Naive thymus-derived CD4-positive, alpha-beta T cell (primary cell): ENCODE measurements around the gene RIMS3. TPM values are rescaled to one million over a fixed set of nuclear protein-coding genes. Genes with fewer than 3 reads are reported as not detected.
A peak's percentile ranks its signal among the peaks of the same experiment; 100 is the strongest.

Experiments
- ATAC-seq: fragments of 150-1000 bp; cut with Tn5 transposase; 2 replicates; pipeline ENCODE4 v1.10.0; 2021; ENCODE audit warnings: mild to moderate bottlenecking, moderate library complexity
- CTCF ChIA-PET: fragments of 350-600 bp; sonication (Branson Sonifier 250); formaldehyde crosslinking; loops from one replicate; lab custom pipeline; 2021; ENCODE audit warnings: antibody characterized with exemption; lab: Charles Lee
- POLR2A ChIA-PET: fragments of 350-600 bp; sonication (Branson Sonifier 250); formaldehyde crosslinking; loops from one replicate; lab custom pipeline; 2021; ENCODE audit warnings: antibody characterized with exemption, inconsistent platforms; lab: Charles Lee
- DNase-seq, 9 donors: peaks; one replicate each; pipeline versions ENCODE4 v3.0.0 to v3.0.0-alpha.2; 2020 to 2022; ENCODE audit warnings: mixed read lengths in 1 of 9
- H3K27ac ChIP-seq: one replicate; pipeline ENCODE4 v1.7.0; 2013; ENCODE audit warnings: mild to moderate bottlenecking, low read depth, low read length, moderate library complexity
- H3K27me3 ChIP-seq, 2 donors: one replicate each; pipeline ENCODE4 v1.7.0; 2013; ENCODE audit warnings: low read length in 2 of 2, mild to moderate bottlenecking in 2 of 2, moderate library complexity in 2 of 2; ENCODE audit not compliant: control insufficient read depth in 2 of 2, insufficient read depth in 2 of 2
- H3K36me3 ChIP-seq, 3 experiments: 1 replicate in 2 of 3; 2 replicates in 1 of 3; pipeline ENCODE4 v1.7.0; 2013; ENCODE audit warnings: low read length in 3 of 3, mild to moderate bottlenecking in 3 of 3, moderate library complexity in 1 of 3; ENCODE audit not compliant: insufficient read depth in 3 of 3, control insufficient read depth in 2 of 3
- H3K4me1 ChIP-seq, 2 donors: one replicate each; pipeline ENCODE4 v1.7.0; 2013; ENCODE audit warnings: low read length in 2 of 2, mild to moderate bottlenecking in 2 of 2, moderate library complexity in 1 of 2; ENCODE audit not compliant: control insufficient read depth in 2 of 2, insufficient read depth in 2 of 2
- H3K4me3 ChIP-seq: 2 replicates; pipeline ENCODE4 v1.7.0; 2013; ENCODE audit warnings: mild to moderate bottlenecking, low read length
- H3K9me3 ChIP-seq, 3 experiments: 1 replicate in 2 of 3; 2 replicates in 1 of 3; pipeline ENCODE4 v1.7.0; 2013; ENCODE audit warnings: low read length in 3 of 3; ENCODE audit not compliant: control insufficient read depth in 2 of 3
- H3K27ac Mint-ChIP-seq, 9 donors: one replicate each; pipeline ENCODE4 v1.8.0; 2020 to 2022; ENCODE audit warnings: mixed read lengths in 9 of 9, mild to moderate bottlenecking in 8 of 9, moderate library complexity in 5 of 9, inconsistent platforms in 2 of 9
- H3K27me3 Mint-ChIP-seq, 5 donors: one replicate each; pipeline ENCODE4 v1.8.0; 2021 to 2022; ENCODE audit warnings: mixed read lengths in 5 of 5, mild to moderate bottlenecking in 1 of 5
- H3K36me3 Mint-ChIP-seq, 5 donors: one replicate each; pipeline ENCODE4 v1.8.0; 2020 to 2022; ENCODE audit warnings: mixed read lengths in 5 of 5, mild to moderate bottlenecking in 3 of 5, inconsistent platforms in 1 of 5
- H3K4me1 Mint-ChIP-seq, 7 donors: one replicate each; pipeline ENCODE4 v1.8.0; 2020 to 2022; ENCODE audit warnings: mixed read lengths in 7 of 7, mild to moderate bottlenecking in 3 of 7, inconsistent platforms in 1 of 7
- H3K4me3 Mint-ChIP-seq, 10 donors: one replicate each; pipeline ENCODE4 v1.8.0; 2020 to 2022; ENCODE audit warnings: mild to moderate bottlenecking in 10 of 10, mixed read lengths in 10 of 10, moderate library complexity in 6 of 10, inconsistent platforms in 2 of 10
- H3K9me3 Mint-ChIP-seq, 11 donors: one replicate each; pipeline ENCODE4 v1.8.0; 2020 to 2022; ENCODE audit warnings: mixed read lengths in 11 of 11, mild to moderate bottlenecking in 4 of 11, inconsistent platforms in 1 of 11, moderate library complexity in 1 of 11
- intact Hi-C, 2 donors: fragments of 100-400 bp; cut with micrococcal nuclease; formaldehyde crosslinking; loops; one replicate each; pipeline ENCODE4 v1.15.1; 2023
- polyA plus RNA-seq, 2 donors: library from polyadenylated mRNA; unstranded; fragments of 300-500 nt; fragmentation: Illumina TruSeq; gene quantifications; one replicate each; pipeline ENCODE4 v1.2.3, GENCODE V29; 2021
- total RNA-seq, 6 experiments: library from RNA in 5 of 6; stranded (reverse) in 5 of 6; gene quantifications; 1 replicate in 5 of 6; 2 replicates in 1 of 6; pipeline ENCODE4 v1.2.3 and lab custom pipeline; 2021 to 2026

Gene RIMS3
- total and polyA plus RNA-seq, 7 experiments from 2014 or later = 1.1 to 4.3 (median 2.2) TPM

GRCh38 chr1:40689737-40690136, 24.3 kb upstream of the RIMS3 start:
- H3K4me3 ChIP-seq = no peak overlapping the region
- peaks cover 28 to 29% of the 10 kb centered on the region in 2 donors for H3K4me1 ChIP-seq
- H3K4me3 Mint-ChIP-seq = no peak overlapping the region
- peaks cover 24 to 55% (median 49%) of the 10 kb centered on the region in 7 donors for H3K4me1 Mint-ChIP-seq
- peak overlapping the region in 5 of 9 donors; percentile 68 to 97 (median 75) for H3K27ac Mint-ChIP-seq
- peaks cover 0 to 8% (median 2%) of the 10 kb centered on the region in 11 donors for H3K9me3 Mint-ChIP-seq
- CTCF ChIA-PET = interaction anchor here (0.6 to 2.9 kb wide), 2 partner anchors 20 to 60 kb away, joined by 4 to 17 read pairs; no protein-coding TSS in a partner anchor
- POLR2A ChIA-PET = interaction anchor here (0.6 to 5.9 kb wide), 4 partner anchors 11 to 215 kb away, joined by 3 to 123 read pairs (median 7); no protein-coding TSS in a partner anchor
- H3K27me3 Mint-ChIP-seq = no peaks in the 10 kb centered on the region
- no peak overlapping the region for H3K27ac ChIP-seq
- ATAC-seq (no peak), DNase-seq (no peak)
- H3K9me3 ChIP-seq = no peaks in the 10 kb centered on the region
- H3K27me3 ChIP-seq = no peaks in the 10 kb centered on the region
- H3K36me3 ChIP-seq = peaks cover 0 to 4% (median 0%) of the 10 kb centered on the region in 3 experiments
- intact Hi-C loops = loop anchor here (5.0 to 10.0 kb wide), 7 partner anchors 73 to 1115 kb away; partner anchors contain the start of genes ZNF684 (in 2 of the 2), CAP1 (in 1 of the 2), CITED4 (in 1 of the 2) and PABPC4 (in 1 of the 2)
- H3K36me3 Mint-ChIP-seq = peaks cover 6 to 28% (median 17%) of the 10 kb centered on the region in 5 donors

GRCh38 chr1:40687661-40688060, 22.2 kb upstream of the RIMS3 start:
- POLR2A ChIA-PET = interaction anchor here (0.6 to 1.1 kb wide), 3 partner anchors 22 to 38 kb away, joined by 3 read pairs; no protein-coding TSS in a partner anchor

GRCh38 chr1:40687059-40687458, 21.6 kb upstream of the RIMS3 start:
- POLR2A ChIA-PET = no interaction called here
- CTCF ChIA-PET = no interaction called here
- H3K4me3 Mint-ChIP-seq = no peak overlapping the region
- peaks cover 6 to 31% (median 17%) of the 10 kb centered on the region in 5 donors for H3K36me3 Mint-ChIP-seq
- no peaks in the 10 kb centered on the region for H3K9me3 ChIP-seq
- peaks cover 0 to 8% (median 2%) of the 10 kb centered on the region in 11 donors for H3K9me3 Mint-ChIP-seq
- no peak overlapping the region for H3K27ac ChIP-seq
- ATAC-seq (no peak), DNase-seq (no peak)
- H3K4me1 Mint-ChIP-seq = peaks cover 9 to 28% (median 24%) of the 10 kb centered on the region in 7 donors
- H3K27me3 Mint-ChIP-seq = no peaks in the 10 kb centered on the region
- intact Hi-C loops = no loop called here
- no peaks in the 10 kb centered on the region for H3K27me3 ChIP-seq
- H3K36me3 ChIP-seq = peaks cover 0 to 4% (median 0%) of the 10 kb centered on the region in 3 experiments
- peaks cover 4 to 5% of the 10 kb centered on the region in 2 donors for H3K4me1 ChIP-seq
- no peak overlapping the region for H3K4me3 ChIP-seq
- H3K27ac Mint-ChIP-seq = no peak overlapping the region

More at GRCh38 chr1:40687661-40688060, 22.2 kb upstream of the RIMS3 start:
- Histone ChIP-seq H3K4me1 (peaks cover 7 to 8% of the 10 kb centered on the region in 2 donors), H3K27me3 (no peaks in the 10 kb centered on the region), H3K36me3 (peaks cover 0 to 4% (median 0%) of the 10 kb centered on the region in 3 experiments), H3K9me3 (no peaks in the 10 kb centered on the region), H3K4me3 (no peak overlapping the region), H3K27ac (no peak overlapping the region)
- Mint-ChIP-seq H3K27me3 (no peaks in the 10 kb centered on the region), H3K4me3 (no peak overlapping the region), H3K4me1 (peaks cover 15 to 34% (median 30%) of the 10 kb centered on the region in 7 donors), H3K36me3 (peaks cover 6 to 32% (median 17%) of the 10 kb centered on the region in 5 donors), H3K27ac (no peak overlapping the region), H3K9me3 (peaks cover 0 to 8% (median 2%) of the 10 kb centered on the region in 11 donors)
- intact Hi-C loops = no loop called here
- CTCF ChIA-PET = no interaction called here
- no peak for ATAC-seq
- DNase-seq = no peak

GRCh38 chr1:40684669-40685068, 19.2 kb upstream of the RIMS3 start:
- no peaks in the 10 kb centered on the region for H3K36me3 ChIP-seq
- intact Hi-C loops = no loop called here
- Mint-ChIP-seq H3K27ac (no peak overlapping the region), H3K36me3 (peaks cover 6 to 26% (median 17%) of the 10 kb centered on the region in 5 donors), H3K9me3 (peaks cover 0 to 8% (median 0%) of the 10 kb centered on the region in 11 donors), H3K4me1 (peaks cover 4 to 13% (median 6%) of the 10 kb centered on the region in 7 donors), H3K27me3 (no peaks in the 10 kb centered on the region), H3K4me3 (no peak overlapping the region)
- ChIA-PET POLR2A (no interaction called here), CTCF (interaction anchor here (1.2 kb wide), 1 partner anchor 70 kb away, joined by 3 read pairs; no protein-coding TSS in a partner anchor)
- ATAC-seq = no peak
- no peaks in the 10 kb centered on the region for H3K4me1 ChIP-seq
- no peak overlapping the region for H3K4me3 ChIP-seq
- no peaks in the 10 kb centered on the region for H3K27me3 ChIP-seq
- H3K27ac ChIP-seq = no peak overlapping the region
- no peaks in the 10 kb centered on the region for H3K9me3 ChIP-seq
- DNase-seq = no peak

GRCh38 chr1:40679165-40679953, 13.9 kb upstream of the RIMS3 start:
- intact Hi-C loops = no loop called here
- Histone ChIP-seq H3K27me3 (no peaks in the 10 kb centered on the region), H3K36me3 (no peaks in the 10 kb centered on the region), H3K4me1 (no peaks in the 10 kb centered on the region), H3K4me3 (no peak overlapping the region), H3K27ac (no peak overlapping the region), H3K9me3 (no peaks in the 10 kb centered on the region)
- Mint-ChIP-seq H3K36me3 (peaks cover 0 to 8% (median 0%) of the 10 kb centered on the region in 5 donors), H3K4me3 (no peak overlapping the region), H3K4me1 (peaks cover 0 to 5% (median 0%) of the 10 kb centered on the region in 7 donors), H3K27me3 (peaks cover 0 to 13% (median 3%) of the 10 kb centered on the region in 5 donors), H3K27ac (peak overlapping the region in 1 of 9 donors; percentile 37), H3K9me3 (peaks cover 0 to 4% (median 0%) of the 10 kb centered on the region in 11 donors)
- ChIA-PET CTCF (no interaction called here), POLR2A (interaction anchor here (0.6 to 2.1 kb wide), 2 partner anchors 12 to 22 kb away, joined by 3 to 9 read pairs; partner anchors contain the start of gene NFYC)
- DNase-seq = no peak
- ATAC-seq = no peak

GRCh38 chr1:40676501-40676900, 11.0 kb upstream of the RIMS3 start:
- no peaks in the 10 kb centered on the region for H3K27me3 ChIP-seq
- H3K4me1 ChIP-seq = no peaks in the 10 kb centered on the region
- no peak overlapping the region for H3K4me3 ChIP-seq
- Mint-ChIP-seq H3K9me3 (no peaks in the 10 kb centered on the region), H3K4me1 (peaks cover 0 to 5% (median 0%) of the 10 kb centered on the region in 7 donors), H3K27ac (no peak overlapping the region), H3K27me3 (peaks cover 0 to 17% (median 3%) of the 10 kb centered on the region in 5 donors), H3K4me3 (no peak overlapping the region), H3K36me3 (no peaks in the 10 kb centered on the region)
- intact Hi-C loops = no loop called here
- H3K36me3 ChIP-seq = no peaks in the 10 kb centered on the region
- CTCF ChIA-PET = no interaction called here
- no peaks in the 10 kb centered on the region for H3K9me3 ChIP-seq
- ATAC-seq = no peak
- H3K27ac ChIP-seq = no peak overlapping the region
- DNase-seq = no peak
- POLR2A ChIA-PET = no interaction called here
